Stimulated activated memory B cell treated with anti-CD40 and anti-IgM and Interleukin-4, amounts not matched to agents 10 μg/mL and 1 μg/mL and 100 μg/mL, for 72 hours (primary cell): ENCODE data around the gene UBE2F.
"Not testable (repeated sequence)": the region's sequence is repeated elsewhere in the genome, so short reads cannot be mapped to it uniquely, and the experiment has no call there.

ENCODE experiments used
- ATAC-seq: fragments of 150-1000 bp; cut with Tn5 transposase; 2 replicates; pipeline ENCODE4 v1.10.0; 2021
- H3K27ac Mint-ChIP-seq: one replicate; pipeline ENCODE4 v1.8.0; 2022; ENCODE audit warnings: mild to moderate bottlenecking, mixed read lengths
- H3K27me3 Mint-ChIP-seq: one replicate; pipeline ENCODE4 v1.8.0; 2022; ENCODE audit warnings: mixed read lengths
- H3K36me3 Mint-ChIP-seq: one replicate; pipeline ENCODE4 v1.8.0; 2022; ENCODE audit warnings: mixed read lengths
- H3K4me1 Mint-ChIP-seq: one replicate; pipeline ENCODE4 v1.8.0; 2022; ENCODE audit warnings: mixed read lengths
- H3K4me3 Mint-ChIP-seq: one replicate; pipeline ENCODE4 v1.8.0; 2022; ENCODE audit warnings: mild to moderate bottlenecking, moderate library complexity, mixed read lengths
- H3K9me3 Mint-ChIP-seq: one replicate; pipeline ENCODE4 v1.8.0; 2022; ENCODE audit warnings: mixed read lengths

UBE2F gene

GRCh38 chr2:237981621-237982020 lies 14.8 kb downstream of the UBE2F start:
- not testable (repeated sequence) for H3K27me3 Mint-ChIP-seq, H3K4me3 Mint-ChIP-seq, ATAC-seq, H3K27ac Mint-ChIP-seq, H3K9me3 Mint-ChIP-seq
- Mint-ChIP-seq H3K36me3 (peaks cover 58% of the 10 kb centered on the region), H3K4me1 (peaks cover 59% of the 10 kb centered on the region)

GRCh38 chr2:237982039-237982725 lies 15.4 kb downstream of the UBE2F start:
- Mint-ChIP-seq H3K36me3 (peaks cover 63% of the 10 kb centered on the region), H3K4me1 (peaks cover 54% of the 10 kb centered on the region), H3K9me3 (no peaks in the 10 kb centered on the region), H3K27me3 (no peaks in the 10 kb centered on the region), H3K27ac (no peak overlapping the region), H3K4me3 (no peak overlapping the region)
- ATAC-seq: no peak

GRCh38 chr2:237983922-237984321 lies 17.1 kb downstream of the UBE2F start:
- peak overlapping the region; percentile 11 for H3K27ac Mint-ChIP-seq
- peaks cover 59% of the 10 kb centered on the region for H3K36me3 Mint-ChIP-seq
- peaks cover 42% of the 10 kb centered on the region for H3K4me1 Mint-ChIP-seq
- no peaks in the 10 kb centered on the region for H3K27me3 Mint-ChIP-seq
- no peaks in the 10 kb centered on the region for H3K9me3 Mint-ChIP-seq
- ATAC-seq: no peak
- H3K4me3 Mint-ChIP-seq: no peak overlapping the region

GRCh38 chr2:237987268-237987667 lies 20.5 kb downstream of the UBE2F start:
- no peak for ATAC-seq
- no peak overlapping the region for H3K4me3 Mint-ChIP-seq
- peaks cover 51% of the 10 kb centered on the region for H3K36me3 Mint-ChIP-seq
- no peak overlapping the region for H3K27ac Mint-ChIP-seq
- H3K9me3 Mint-ChIP-seq: no peaks in the 10 kb centered on the region
- no peaks in the 10 kb centered on the region for H3K27me3 Mint-ChIP-seq
- peaks cover 22% of the 10 kb centered on the region for H3K4me1 Mint-ChIP-seq

GRCh38 chr2:237993701-237994100 lies 26.9 kb downstream of the UBE2F start:
- Mint-ChIP-seq H3K36me3 (peaks cover 24% of the 10 kb centered on the region), H3K9me3 (no peaks in the 10 kb centered on the region)

GRCh38 chr2:237995036-237995435 lies 28.2 kb downstream of the UBE2F start:
- no peaks in the 10 kb centered on the region for H3K9me3 Mint-ChIP-seq
- peaks cover 16% of the 10 kb centered on the region for H3K4me1 Mint-ChIP-seq
- no peak for ATAC-seq
- no peaks in the 10 kb centered on the region for H3K27me3 Mint-ChIP-seq
- H3K27ac Mint-ChIP-seq: no peak overlapping the region
- no peak overlapping the region for H3K4me3 Mint-ChIP-seq
- peaks cover 21% of the 10 kb centered on the region for H3K36me3 Mint-ChIP-seq

More at GRCh38 chr2:237993701-237994100, 26.9 kb downstream of the UBE2F start:
- peaks cover 16% of the 10 kb centered on the region for H3K4me1 Mint-ChIP-seq
- no peak for ATAC-seq
- H3K27ac Mint-ChIP-seq: no peak overlapping the region
- no peak overlapping the region for H3K4me3 Mint-ChIP-seq
- no peaks in the 10 kb centered on the region for H3K27me3 Mint-ChIP-seq

GRCh38 chr2:237996021-237996593 lies 29.3 kb downstream of the UBE2F start:
- no peak overlapping the region for H3K4me3 Mint-ChIP-seq
- H3K4me1 Mint-ChIP-seq: peaks cover 16% of the 10 kb centered on the region
- H3K27me3 Mint-ChIP-seq: no peaks in the 10 kb centered on the region
- peaks cover 28% of the 10 kb centered on the region for H3K36me3 Mint-ChIP-seq
- H3K27ac Mint-ChIP-seq: no peak overlapping the region
- ATAC-seq: no peak
- H3K9me3 Mint-ChIP-seq: no peaks in the 10 kb centered on the region

GRCh38 chr2:237997521-237997920 lies 30.7 kb downstream of the UBE2F start:
- Mint-ChIP-seq H3K36me3 (peaks cover 28% of the 10 kb centered on the region), H3K4me3 (no peak overlapping the region), H3K4me1 (peaks cover 16% of the 10 kb centered on the region), H3K9me3 (no peaks in the 10 kb centered on the region), H3K27ac (peak overlapping the region; percentile 84), H3K27me3 (no peaks in the 10 kb centered on the region)
- no peak for ATAC-seq

GRCh38 chr2:237998530-237998929 lies 31.7 kb downstream of the UBE2F start:
- peak overlapping the region; percentile 51 for H3K4me3 Mint-ChIP-seq
- H3K9me3 Mint-ChIP-seq: no peaks in the 10 kb centered on the region
- H3K27me3 Mint-ChIP-seq: no peaks in the 10 kb centered on the region
- ATAC-seq: peak; percentile 94
- peaks cover 16% of the 10 kb centered on the region for H3K4me1 Mint-ChIP-seq
- H3K36me3 Mint-ChIP-seq: peaks cover 30% of the 10 kb centered on the region
- H3K27ac Mint-ChIP-seq: peak overlapping the region; percentile 84

GRCh38 chr2:238003234-238004031 lies 36.6 kb downstream of the UBE2F start:
- no peak overlapping the region for H3K4me3 Mint-ChIP-seq
- no peaks in the 10 kb centered on the region for H3K9me3 Mint-ChIP-seq
- H3K36me3 Mint-ChIP-seq: peaks cover 52% of the 10 kb centered on the region
- ATAC-seq: no peak
- H3K27ac Mint-ChIP-seq: peak overlapping the region; percentile 7
- no peaks in the 10 kb centered on the region for H3K27me3 Mint-ChIP-seq
- peaks cover 21% of the 10 kb centered on the region for H3K4me1 Mint-ChIP-seq

GRCh38 chr2:238004077-238004830 lies 37.4 kb downstream of the UBE2F start:
- no peak for ATAC-seq
- Mint-ChIP-seq H3K36me3 (peaks cover 59% of the 10 kb centered on the region), H3K4me3 (no peak overlapping the region), H3K27ac (peak overlapping the region; percentile 48), H3K4me1 (peaks cover 25% of the 10 kb centered on the region), H3K9me3 (no peaks in the 10 kb centered on the region), H3K27me3 (no peaks in the 10 kb centered on the region)

GRCh38 chr2:238005528-238005927 lies 38.7 kb downstream of the UBE2F start:
- Mint-ChIP-seq H3K27me3 (no peaks in the 10 kb centered on the region), H3K27ac (no peak overlapping the region), H3K4me1 (peaks cover 31% of the 10 kb centered on the region), H3K36me3 (peaks cover 59% of the 10 kb centered on the region), H3K9me3 (no peaks in the 10 kb centered on the region), H3K4me3 (no peak overlapping the region)
- ATAC-seq: no peak

GRCh38 chr2:238006510-238006909 lies 39.7 kb downstream of the UBE2F start:
- Mint-ChIP-seq H3K4me1 (peaks cover 31% of the 10 kb centered on the region), H3K27me3 (no peaks in the 10 kb centered on the region), H3K36me3 (peaks cover 66% of the 10 kb centered on the region), H3K4me3 (no peak overlapping the region), H3K27ac (no peak overlapping the region), H3K9me3 (no peaks in the 10 kb centered on the region)
- ATAC-seq: no peak

- Mint-ChIP-seq H3K4me1 (peaks cover 31% of the 10 kb centered on the region), H3K27me3 (no peaks in the 10 kb centered on the region), H3K4me3 (no peak overlapping the region), H3K9me3 (no peaks in the 10 kb centered on the region), H3K27ac (no peak overlapping the region), H3K36me3 (peaks cover 74% of the 10 kb centered on the region)
- no peak for ATAC-seq
Measured at GRCh38 chr2:238007924-238008323, 41.1 kb downstream of the UBE2F start.

GRCh38 chr2:238009563-238009962 lies 42.7 kb downstream of the UBE2F start:
- Mint-ChIP-seq H3K9me3 (no peaks in the 10 kb centered on the region), H3K4me1 (peaks cover 31% of the 10 kb centered on the region), H3K4me3 (no peak overlapping the region), H3K27me3 (no peaks in the 10 kb centered on the region), H3K27ac (no peak overlapping the region), H3K36me3 (peaks cover 69% of the 10 kb centered on the region)
- peak; percentile 67 for ATAC-seq
